ENCODE data around the gene DNAH5. TPM values are rescaled to one million over a fixed set of nuclear protein-coding genes. Genes with fewer than 3 reads are reported as not detected.

Gene DNAH5
- total RNA-seq, 2 experiments from 2014 or later = not detected

GRCh38 chr5:13919087-13919486 is 25.4 kb downstream of the DNAH5 start:
- ATAC-seq (ENCODE audit: poor library complexity) (no peak), DNase-seq (no peak)
- H3K4me3 ChIP-seq (ENCODE audit: low read length) = no peak overlapping the region
- H3K27ac ChIP-seq (ENCODE audit: low read depth in 1 of 2, low read length in 2 of 2) = no peak overlapping the region
- TF ChIP-seq CTCF (IDR thresholded peaks at IDR 0.05) = no peak
- ChIA-PET POLR2A (no interaction called here), CTCF (no interaction called here)
- H3K27me3 ChIP-seq (ENCODE audit: control insufficient read depth in 1 of 2, insufficient read depth in 2 of 2, low read length in 2 of 2) = no peaks in the 10 kb centered on the region
- intact Hi-C loops (cut with DNase I, micrococcal nuclease) = no loop called here
- H3K4me3 Mint-ChIP-seq = no peak overlapping the region
- no peaks in the 10 kb centered on the region for H3K36me3 ChIP-seq (ENCODE audit: insufficient read depth, low read length)
- H3K4me1 ChIP-seq (ENCODE audit: insufficient read depth, low read length) = no peaks in the 10 kb centered on the region
- H3K36me3 Mint-ChIP-seq (ENCODE audit: low read depth) = no peaks in the 10 kb centered on the region
- no peak overlapping the region for H3K27ac Mint-ChIP-seq
- peaks cover 0 to 16% of the 10 kb centered on the region in 2 experiments for H3K9me3 ChIP-seq (ENCODE audit: control insufficient read depth in 1 of 2, insufficient read depth in 1 of 2, low read length in 2 of 2)
- no peaks in the 10 kb centered on the region for H3K4me1 Mint-ChIP-seq (ENCODE audit: low read depth)
- H3K9me3 Mint-ChIP-seq = peaks cover 5% of the 10 kb centered on the region
- H3K27me3 Mint-ChIP-seq = no peaks in the 10 kb centered on the region

- intact Hi-C loops (cut with DNase I, micrococcal nuclease) = no loop called here
- Mint-ChIP-seq H3K9me3 (peaks cover 5% of the 10 kb centered on the region), H3K27ac (no peak overlapping the region)
These were observed 27.4 kb downstream of the DNAH5 start for GRCh38 chr5:13917061-13917460.

GRCh38 chr5:13913962-13914361 is 30.5 kb downstream of the DNAH5 start:
- ATAC-seq (ENCODE audit: poor library complexity) = no peak
- H3K9me3 Mint-ChIP-seq = peaks cover 5% of the 10 kb centered on the region
- intact Hi-C loops (cut with DNase I, micrococcal nuclease) = no loop called here

More at GRCh38 chr5:13917061-13917460, 27.4 kb downstream of the DNAH5 start:
- DNase-seq (no peak), ATAC-seq (ENCODE audit: poor library complexity) (no peak)
- no peaks in the 10 kb centered on the region for H3K27me3 Mint-ChIP-seq
- H3K27ac ChIP-seq (ENCODE audit: low read depth in 1 of 2, low read length in 2 of 2) = no peak overlapping the region
- H3K4me3 Mint-ChIP-seq = no peak overlapping the region
- no peak overlapping the region for H3K4me3 ChIP-seq (ENCODE audit: low read length)
- CTCF ChIA-PET = no interaction called here
- H3K27me3 ChIP-seq (ENCODE audit: control insufficient read depth in 1 of 2, insufficient read depth in 2 of 2, low read length in 2 of 2) = no peaks in the 10 kb centered on the region
- no peaks in the 10 kb centered on the region for H3K4me1 ChIP-seq (ENCODE audit: insufficient read depth, low read length)
- POLR2A ChIA-PET = no interaction called here
- H3K36me3 Mint-ChIP-seq (ENCODE audit: low read depth) = no peaks in the 10 kb centered on the region
- H3K9me3 ChIP-seq (ENCODE audit: control insufficient read depth in 1 of 2, insufficient read depth in 1 of 2, low read length in 2 of 2) = peaks cover 0 to 6% of the 10 kb centered on the region in 2 experiments
- TF ChIP-seq CTCF (IDR thresholded peaks at IDR 0.05) = no peak
- H3K4me1 Mint-ChIP-seq (ENCODE audit: low read depth) = no peaks in the 10 kb centered on the region
- no peaks in the 10 kb centered on the region for H3K36me3 ChIP-seq (ENCODE audit: insufficient read depth, low read length)

More at GRCh38 chr5:13913962-13914361, 30.5 kb downstream of the DNAH5 start:
- no peak for DNase-seq
- H3K27ac ChIP-seq (ENCODE audit: low read depth in 1 of 2, low read length in 2 of 2) = no peak overlapping the region
- CTCF ChIA-PET = no interaction called here
- Mint-ChIP-seq H3K27ac (no peak overlapping the region), H3K4me1 (ENCODE audit: low read depth) (no peaks in the 10 kb centered on the region), H3K27me3 (no peaks in the 10 kb centered on the region), H3K4me3 (no peak overlapping the region), H3K36me3 (ENCODE audit: low read depth) (no peaks in the 10 kb centered on the region)
- H3K27me3 ChIP-seq (ENCODE audit: control insufficient read depth in 1 of 2, insufficient read depth in 2 of 2, low read length in 2 of 2) = no peaks in the 10 kb centered on the region
- peaks cover 0 to 6% of the 10 kb centered on the region in 2 experiments for H3K9me3 ChIP-seq (ENCODE audit: control insufficient read depth in 1 of 2, insufficient read depth in 1 of 2, low read length in 2 of 2)
- no peak for TF ChIP-seq CTCF (IDR thresholded peaks at IDR 0.05)
- POLR2A ChIA-PET = no interaction called here
- H3K36me3 ChIP-seq (ENCODE audit: insufficient read depth, low read length) = no peaks in the 10 kb centered on the region
- H3K4me3 ChIP-seq (ENCODE audit: low read length) = no peak overlapping the region
- H3K4me1 ChIP-seq (ENCODE audit: insufficient read depth, low read length) = no peaks in the 10 kb centered on the region
